PC-3 (cell line): Measurements from ENCODE around the gene PTGS1.

ENCODE experiments used
- EZH2 ChIP-seq: fragments of 300-600 bp; sonication (generic); IDR thresholded peaks from one replicate; pipeline ENCODE4 v1.6.1; 2017; ENCODE audit warnings: antibody characterized with exemption, mild to moderate bottlenecking, low read length; ENCODE audit not compliant: unreplicated experiment
- EZH2phosphoT487 ChIP-seq: fragments of 300-600 bp; sonication (generic); IDR thresholded peaks from 2 replicates; pipeline ENCODE4 v1.6.1; 2018; ENCODE audit warnings: mild to moderate bottlenecking, antibody characterized with exemption, low read length, borderline replicate concordance
- TF ChIP-seq, protein P1 (sequence below): fragments of 300-600 bp; sonication (generic); conservative IDR thresholded peaks from 2 replicates; pipeline ENCODE4 v1.5.1; 2017; ENCODE audit warnings: antibody characterized with exemption, low read depth, mild to moderate bottlenecking, low read length

DNA sequence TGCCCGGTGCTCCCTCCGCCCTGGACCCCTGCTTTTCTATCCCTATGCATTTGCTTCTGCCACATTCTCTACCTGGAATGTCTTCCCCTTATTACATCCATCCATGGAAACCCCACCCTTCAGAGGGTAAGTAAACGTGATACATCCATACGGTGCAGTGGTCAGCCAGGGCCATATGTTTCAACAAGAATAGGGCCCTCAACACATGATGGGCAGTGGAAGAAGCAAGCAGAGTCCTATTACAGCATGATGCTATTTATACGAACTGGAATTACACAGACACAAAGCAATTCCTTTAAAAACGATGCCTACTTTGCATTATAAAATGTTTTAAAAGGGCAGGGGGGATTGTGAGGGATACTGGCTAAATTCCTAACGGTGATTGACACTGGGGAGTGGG is 38.2 kb upstream of the PTGS1 start:
- TF ChIP-seq, protein P1, sequence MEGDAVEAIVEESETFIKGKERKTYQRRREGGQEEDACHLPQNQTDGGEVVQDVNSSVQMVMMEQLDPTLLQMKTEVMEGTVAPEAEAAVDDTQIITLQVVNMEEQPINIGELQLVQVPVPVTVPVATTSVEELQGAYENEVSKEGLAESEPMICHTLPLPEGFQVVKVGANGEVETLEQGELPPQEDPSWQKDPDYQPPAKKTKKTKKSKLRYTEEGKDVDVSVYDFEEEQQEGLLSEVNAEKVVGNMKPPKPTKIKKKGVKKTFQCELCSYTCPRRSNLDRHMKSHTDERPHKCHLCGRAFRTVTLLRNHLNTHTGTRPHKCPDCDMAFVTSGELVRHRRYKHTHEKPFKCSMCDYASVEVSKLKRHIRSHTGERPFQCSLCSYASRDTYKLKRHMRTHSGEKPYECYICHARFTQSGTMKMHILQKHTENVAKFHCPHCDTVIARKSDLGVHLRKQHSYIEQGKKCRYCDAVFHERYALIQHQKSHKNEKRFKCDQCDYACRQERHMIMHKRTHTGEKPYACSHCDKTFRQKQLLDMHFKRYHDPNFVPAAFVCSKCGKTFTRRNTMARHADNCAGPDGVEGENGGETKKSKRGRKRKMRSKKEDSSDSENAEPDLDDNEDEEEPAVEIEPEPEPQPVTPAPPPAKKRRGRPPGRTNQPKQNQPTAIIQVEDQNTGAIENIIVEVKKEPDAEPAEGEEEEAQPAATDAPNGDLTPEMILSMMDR: no peak
- TF ChIP-seq EZH2phosphoT487 (no peak), EZH2 (no peak)
